PFSK-1 (cell line): Measurements from ENCODE around the gene GJB2.

ENCODE experiments used
- FOXP2 ChIP-seq: optimal IDR thresholded peaks from 2 replicates; pipeline ENCODE3; 2011; ENCODE audit warnings: borderline replicate concordance, control low read depth, inconsistent platforms; ENCODE audit not compliant: insufficient read depth; ENCODE audit errors: extremely low read length, extremely low read depth
- POLR2AphosphoS5 ChIP-seq: IDR thresholded peaks from 2 replicates; pipeline ENCODE4 v1.6.1; 2012; ENCODE audit warnings: low read depth, mild to moderate bottlenecking, control low read depth, low read length, moderate library complexity
- REST ChIP-seq, 2 experiments: IDR thresholded peaks; 2 replicates each; pipeline versions ENCODE4 v1.6.1 to v1.8.0; 2011 to 2012; ENCODE audit warnings: low read depth in 2 of 2, low read length in 2 of 2, control low read depth in 1 of 2, inconsistent platforms in 1 of 2, mild to moderate bottlenecking in 1 of 2, moderate library complexity in 1 of 2; ENCODE audit not compliant: insufficient read depth in 1 of 2
- SIN3A ChIP-seq: IDR thresholded peaks from 2 replicates; pipeline ENCODE4 v1.6.1; 2012; ENCODE audit warnings: mild to moderate bottlenecking, low read length, moderate library complexity, borderline replicate concordance; ENCODE audit not compliant: insufficient read depth
- TAF1 ChIP-seq: IDR thresholded peaks from 2 replicates; pipeline ENCODE4 v1.6.1; 2012; ENCODE audit warnings: low read length, control low read depth, borderline replicate concordance; ENCODE audit not compliant: insufficient read depth

GJB2 gene

DNA sequence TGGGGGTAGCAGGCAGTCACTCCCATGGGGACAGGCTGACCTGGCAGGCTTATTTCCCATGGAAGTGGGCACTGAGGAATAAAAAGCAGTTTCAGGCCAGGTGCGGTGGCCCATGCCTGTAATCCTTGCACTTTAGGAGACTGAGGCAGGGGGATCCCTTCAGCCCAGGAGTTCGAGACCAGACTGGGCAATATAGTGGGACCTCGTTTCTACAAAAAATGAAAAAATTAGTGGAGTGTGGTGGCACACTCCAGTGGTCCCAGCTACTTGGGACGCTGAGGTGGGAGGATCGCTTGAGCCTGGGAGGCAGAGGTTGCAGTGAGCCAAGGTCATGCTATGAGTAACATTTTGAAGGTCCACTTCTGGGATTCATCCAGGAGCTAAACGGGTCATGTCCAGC is 6.0 kb downstream of the GJB2 start:
- TF ChIP-seq FOXP2 (no peak), TAF1 (no peak), POLR2AphosphoS5 (no peak), SIN3A (no peak), REST (IDR thresholded peaks at IDR 0.05; ENCODE audit: insufficient read depth in 1 of 2, low read depth in 2 of 2, low read length in 2 of 2) (no peak)

DNA sequence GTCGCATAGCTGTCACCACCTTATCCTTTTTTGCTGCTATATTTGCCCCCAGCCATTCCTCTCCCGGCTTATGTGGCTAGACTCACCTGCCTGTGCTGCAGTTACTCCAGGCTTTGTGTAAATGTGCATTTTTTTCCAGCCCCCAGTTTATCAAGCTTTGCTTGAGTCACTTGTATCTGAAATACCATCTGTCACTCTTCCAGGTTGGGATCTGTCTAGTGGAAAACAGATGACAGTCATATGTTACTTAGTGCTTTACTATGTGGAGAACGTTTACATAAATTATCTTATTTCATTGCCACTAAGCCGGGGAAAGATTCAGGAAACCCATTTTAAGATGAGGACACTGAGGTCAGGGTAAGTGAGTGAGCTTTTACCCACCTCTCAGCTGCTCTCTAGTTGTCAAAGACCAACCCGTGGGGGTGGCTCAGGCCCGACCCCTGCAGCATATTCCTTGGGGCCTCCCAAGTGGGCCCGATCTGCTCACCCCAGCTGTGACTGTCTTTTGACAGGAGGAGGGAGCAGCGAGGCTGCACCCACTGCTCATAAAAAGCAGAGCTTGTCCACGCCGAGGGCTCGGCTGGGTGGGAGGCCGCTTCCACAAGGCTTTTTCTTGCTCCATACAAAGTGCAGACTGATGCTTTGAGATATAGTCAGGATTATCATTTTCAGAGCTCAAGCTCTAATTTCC is 7.2 kb downstream of the GJB2 start:
- TF ChIP-seq FOXP2 (no peak), REST (IDR thresholded peaks at IDR 0.05; ENCODE audit: insufficient read depth in 1 of 2, low read depth in 2 of 2, low read length in 2 of 2) (no peak), TAF1 (no peak), SIN3A (no peak), POLR2AphosphoS5 (no peak)

GRCh38 chr13:20182231-20182846 is 10.4 kb downstream of the GJB2 start:
- no peak for TF ChIP-seq POLR2AphosphoS5

DNA sequence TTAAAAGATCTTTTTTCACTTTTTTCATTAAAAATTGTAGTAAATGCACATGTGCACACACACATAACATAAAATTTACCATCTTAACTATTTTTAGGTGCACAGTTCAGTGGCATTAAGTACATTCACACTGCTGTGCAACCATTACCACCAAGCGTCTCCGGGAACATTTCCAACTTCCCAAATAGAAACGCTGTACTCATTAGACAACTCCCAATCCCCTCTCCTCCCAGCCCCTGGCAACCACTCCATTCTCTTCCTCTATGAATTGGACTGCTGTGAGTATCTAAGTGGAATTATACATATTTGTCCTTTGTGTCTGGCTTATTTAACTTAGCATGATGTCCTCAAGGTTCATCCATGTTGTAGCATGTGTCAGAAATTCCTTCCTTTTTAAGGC is 11.6 kb downstream of the GJB2 start:
- TF ChIP-seq POLR2AphosphoS5 (no peak), FOXP2 (no peak), REST (IDR thresholded peaks at IDR 0.05; ENCODE audit: insufficient read depth in 1 of 2, low read depth in 2 of 2, low read length in 2 of 2) (no peak), TAF1 (no peak), SIN3A (no peak)

GRCh38 chr13:20178156-20178555 is 14.6 kb downstream of the GJB2 start:
- TF ChIP-seq FOXP2: no peak
- TF ChIP-seq POLR2AphosphoS5: no peak
- TF ChIP-seq TAF1: no peak
- TF ChIP-seq REST (IDR thresholded peaks at IDR 0.05; ENCODE audit: insufficient read depth in 1 of 2, low read depth in 2 of 2, low read length in 2 of 2): no peak
- no peak for TF ChIP-seq SIN3A
